Brain microvascular endothelial cell (primary cell): ENCODE measurements around the gene TRAF5.

Experiments used
- DNase-seq: peaks from one replicate; pipeline ENCODE4 v3.0.0-alpha.2; 2020
- H3K27ac ChIP-seq: fragments of 250-450 bp; sonication (Bioruptor Pico); 2 replicates; pipeline ENCODE4 v1.5.1; 2020; ENCODE audit warnings: mild to moderate bottlenecking, moderate library complexity
- H3K27me3 ChIP-seq: fragments of 250-450 bp; sonication (Bioruptor Pico); replicated peaks from 2 replicates; pipeline ENCODE4 v1.5.1; 2020; ENCODE audit warnings: mild to moderate bottlenecking
- H3K36me3 ChIP-seq: fragments of 250-450 bp; sonication (Bioruptor Pico); replicated peaks from 2 replicates; pipeline ENCODE4 v1.5.1; 2020; ENCODE audit warnings: mild to moderate bottlenecking
- H3K4me3 ChIP-seq: 2 replicates; pipeline ENCODE4 v1.5.1; 2011; ENCODE audit warnings: low read depth, mild to moderate bottlenecking, control low read depth, low read length, moderate library complexity
- in situ Hi-C: cut with HindIII; loops from 2 replicates; pipeline ENCODE4 v1.10.0; 2017; ENCODE audit warnings: low sequenced_read_pairs, low pct_ligation_motif_present
- TF ChIP-seq, protein P1 (sequence below): IDR thresholded peaks from 2 replicates; pipeline ENCODE4 v1.5.1; 2011; ENCODE audit warnings: low read depth, mild to moderate bottlenecking, moderate library complexity, low read length, control low read depth, inconsistent platforms; ENCODE audit errors: missing control alignments

Gene TRAF5

DNA sequence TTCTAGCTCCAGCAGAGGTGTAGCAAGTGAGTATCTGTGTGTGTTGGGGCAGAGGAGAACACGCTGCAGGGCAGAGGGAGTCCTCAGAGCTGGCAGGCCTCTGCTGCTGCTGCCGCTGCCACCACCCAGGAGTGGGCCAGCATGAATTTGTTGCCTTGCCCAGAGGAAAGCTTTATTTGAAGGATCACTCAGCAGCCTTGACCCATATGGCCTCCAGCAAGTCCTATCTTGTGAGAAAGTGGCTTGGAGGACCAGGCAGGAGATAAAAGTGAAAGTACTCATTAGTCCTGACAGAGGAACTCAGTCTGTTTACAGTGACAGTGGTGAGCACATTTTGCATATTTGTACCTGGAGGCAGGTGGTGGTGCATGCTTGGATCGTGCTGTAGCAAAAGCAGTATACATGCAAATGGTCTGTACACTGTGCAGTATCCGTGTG lies 3.1 kb downstream of the TRAF5 start:
- DNase-seq = no peak
- TF ChIP-seq, protein P1, sequence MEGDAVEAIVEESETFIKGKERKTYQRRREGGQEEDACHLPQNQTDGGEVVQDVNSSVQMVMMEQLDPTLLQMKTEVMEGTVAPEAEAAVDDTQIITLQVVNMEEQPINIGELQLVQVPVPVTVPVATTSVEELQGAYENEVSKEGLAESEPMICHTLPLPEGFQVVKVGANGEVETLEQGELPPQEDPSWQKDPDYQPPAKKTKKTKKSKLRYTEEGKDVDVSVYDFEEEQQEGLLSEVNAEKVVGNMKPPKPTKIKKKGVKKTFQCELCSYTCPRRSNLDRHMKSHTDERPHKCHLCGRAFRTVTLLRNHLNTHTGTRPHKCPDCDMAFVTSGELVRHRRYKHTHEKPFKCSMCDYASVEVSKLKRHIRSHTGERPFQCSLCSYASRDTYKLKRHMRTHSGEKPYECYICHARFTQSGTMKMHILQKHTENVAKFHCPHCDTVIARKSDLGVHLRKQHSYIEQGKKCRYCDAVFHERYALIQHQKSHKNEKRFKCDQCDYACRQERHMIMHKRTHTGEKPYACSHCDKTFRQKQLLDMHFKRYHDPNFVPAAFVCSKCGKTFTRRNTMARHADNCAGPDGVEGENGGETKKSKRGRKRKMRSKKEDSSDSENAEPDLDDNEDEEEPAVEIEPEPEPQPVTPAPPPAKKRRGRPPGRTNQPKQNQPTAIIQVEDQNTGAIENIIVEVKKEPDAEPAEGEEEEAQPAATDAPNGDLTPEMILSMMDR = no peak
- in situ Hi-C loops = no loop called here
- H3K27ac ChIP-seq = no peak overlapping the region
- H3K4me3 ChIP-seq = no peak overlapping the region
- no peaks in the 10 kb centered on the region for H3K36me3 ChIP-seq
- H3K27me3 ChIP-seq = no peaks in the 10 kb centered on the region

DNA sequence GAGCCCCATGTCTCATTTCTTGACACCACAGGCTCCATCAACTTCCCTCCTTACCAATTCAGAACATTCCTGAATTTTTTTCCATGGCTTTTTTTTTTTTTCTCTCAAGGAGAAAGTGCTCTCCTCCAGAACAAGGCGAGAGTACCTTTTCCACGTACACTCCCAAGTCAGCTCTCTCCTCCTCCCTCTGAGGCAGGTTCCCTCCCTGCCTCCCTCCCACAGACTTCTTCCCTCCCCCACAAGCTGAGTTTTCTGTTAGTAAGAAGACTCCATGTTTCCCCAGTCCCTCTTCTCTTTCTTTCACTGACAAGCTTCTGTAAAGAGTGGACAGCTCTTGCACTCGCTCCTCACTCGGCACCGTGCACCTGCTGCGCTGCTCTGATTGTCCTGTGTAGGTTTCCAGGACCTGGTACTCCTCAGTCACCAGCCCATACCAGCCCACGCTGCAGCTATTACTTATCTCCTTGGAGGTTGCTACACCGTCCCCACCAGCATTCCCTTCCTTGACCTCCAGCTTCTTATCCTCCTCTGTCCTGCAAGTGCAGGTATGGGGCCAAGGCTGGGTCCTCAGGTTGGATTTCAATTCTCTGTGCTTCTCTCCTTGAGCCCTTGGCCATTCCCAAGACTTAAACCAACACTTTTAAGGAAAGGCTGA lies 3.8 kb downstream of the TRAF5 start:
- no peak for DNase-seq
- TF ChIP-seq, protein P1 = no peak
- Histone ChIP-seq H3K36me3 (no peaks in the 10 kb centered on the region), H3K27ac (no peak overlapping the region), H3K27me3 (no peaks in the 10 kb centered on the region), H3K4me3 (no peak overlapping the region)
- in situ Hi-C loops = no loop called here

DNA sequence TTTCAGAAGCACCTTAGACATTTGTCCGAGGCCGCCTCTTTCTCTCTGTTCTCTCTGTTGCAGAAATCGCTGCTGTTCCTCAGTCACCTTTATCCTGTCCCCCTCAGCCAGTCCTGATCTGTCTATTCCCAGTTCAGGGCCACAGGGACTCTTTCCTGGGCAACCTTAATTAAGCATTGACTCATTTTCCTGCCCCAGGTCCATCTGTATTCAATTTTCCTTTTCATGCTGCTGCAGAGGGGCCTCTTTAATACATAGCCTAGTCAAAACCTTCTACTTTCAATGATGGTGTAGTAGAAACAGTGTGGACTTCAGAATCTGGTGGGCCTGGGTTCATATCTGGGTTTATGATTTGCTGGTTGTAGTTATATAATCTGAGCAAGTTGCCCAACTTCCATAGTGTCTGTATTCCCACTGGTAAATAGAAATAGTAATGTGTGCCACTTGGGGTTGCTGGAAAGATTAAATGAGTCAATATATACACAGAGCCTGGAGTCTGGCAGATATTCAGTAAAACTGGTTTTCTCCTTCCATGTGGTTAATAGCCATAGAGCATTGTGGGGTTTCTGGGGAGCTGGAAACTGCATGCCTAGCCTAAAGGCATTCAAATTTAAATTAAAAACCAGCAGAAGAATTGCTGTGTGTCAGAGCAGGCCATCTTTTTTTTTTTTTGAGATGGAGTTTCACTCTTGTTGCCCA lies 4.5 kb downstream of the TRAF5 start:
- TF ChIP-seq, protein P1 = no peak
- H3K4me3 ChIP-seq = no peak overlapping the region
- in situ Hi-C loops = no loop called here

DNA sequence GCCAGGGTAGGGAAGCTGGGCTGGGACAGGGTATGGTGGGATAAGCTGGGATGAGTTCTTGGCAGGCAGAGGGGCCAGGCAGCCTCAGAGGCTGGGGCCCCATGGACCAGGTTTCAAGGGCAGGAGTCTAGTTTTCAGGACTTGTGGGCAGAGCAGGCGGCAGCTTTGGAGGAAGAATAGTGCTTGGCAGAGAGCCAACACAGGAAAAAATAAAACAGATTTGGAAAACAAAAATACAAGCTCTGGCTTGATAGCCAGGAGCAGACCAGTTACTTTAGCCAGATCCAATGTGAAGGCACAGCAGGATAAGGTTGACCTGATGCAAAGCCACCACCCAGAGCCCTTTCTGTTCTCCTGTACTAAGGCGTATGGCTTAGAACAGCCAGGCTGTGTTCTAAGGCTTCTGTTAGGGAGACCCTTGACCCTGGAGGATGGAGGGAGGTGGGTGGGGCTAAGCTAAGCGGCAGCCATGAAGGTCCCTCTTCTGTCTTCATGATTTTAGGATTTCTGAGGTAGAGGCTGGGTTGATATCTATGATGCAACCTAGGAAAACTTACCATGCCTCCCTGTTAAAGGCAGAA lies 5.5 kb downstream of the TRAF5 start:
- Histone ChIP-seq H3K4me3 (no peak overlapping the region), H3K27ac (no peak overlapping the region), H3K27me3 (no peaks in the 10 kb centered on the region), H3K36me3 (no peaks in the 10 kb centered on the region)
- no peak for DNase-seq
- in situ Hi-C loops = no loop called here
- TF ChIP-seq, protein P1 = no peak

More for the DNA sequence above, 4.5 kb downstream of the TRAF5 start:
- no peaks in the 10 kb centered on the region for H3K36me3 ChIP-seq
- DNase-seq = no peak
- no peaks in the 10 kb centered on the region for H3K27me3 ChIP-seq
- no peak overlapping the region for H3K27ac ChIP-seq

DNA sequence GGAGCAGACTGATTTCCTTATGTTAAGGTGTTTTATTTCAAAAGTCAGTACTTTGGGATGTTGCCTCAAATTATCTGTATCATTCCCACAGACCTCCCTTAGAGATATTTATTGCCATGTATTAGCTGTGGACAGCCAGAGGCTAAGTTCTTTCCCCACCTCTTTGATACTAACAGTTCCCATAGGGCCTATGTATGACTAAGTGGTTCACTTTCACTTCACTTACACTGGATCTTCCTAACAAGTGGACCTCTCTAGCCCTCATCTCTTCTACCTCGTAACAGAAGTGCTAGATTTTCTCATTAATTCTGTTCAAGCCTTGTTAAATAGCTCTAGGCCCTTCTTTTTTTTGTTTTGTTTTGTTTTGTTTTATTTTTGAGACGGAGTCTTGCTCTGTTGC lies 6.2 kb downstream of the TRAF5 start:
- no peak for DNase-seq
- in situ Hi-C loops = no loop called here
- H3K27ac ChIP-seq = no peak overlapping the region
- no peaks in the 10 kb centered on the region for H3K36me3 ChIP-seq
- TF ChIP-seq, protein P1 = no peak
- H3K4me3 ChIP-seq = no peak overlapping the region
- no peaks in the 10 kb centered on the region for H3K27me3 ChIP-seq
